HFFc6 (cell line): ENCODE measurements around the gene HCRTR2. TPM values are rescaled to one million over a fixed set of nuclear protein-coding genes. Genes with fewer than 3 reads are reported as not detected.

Experiments used
- DNase-seq: peaks from one replicate; pipeline ENCODE4 v3.0.0-alpha.2; 2018
- H3K27ac Mint-ChIP-seq: 2 replicates; pipeline ENCODE4 v1.8.0; 2020; ENCODE audit warnings: mild to moderate bottlenecking, mixed read lengths
- H3K27me3 Mint-ChIP-seq: 2 replicates; pipeline ENCODE4 v1.8.0; 2021; ENCODE audit warnings: mild to moderate bottlenecking, moderate library complexity, mixed read lengths; ENCODE audit not compliant: insufficient read depth
- H3K36me3 Mint-ChIP-seq: 2 replicates; pipeline ENCODE4 v1.8.0; 2021; ENCODE audit warnings: low read depth, mixed read lengths
- H3K4me1 Mint-ChIP-seq: 2 replicates; pipeline ENCODE4 v1.8.0; 2020; ENCODE audit warnings: low read depth, mixed read lengths
- H3K4me3 Mint-ChIP-seq: 2 replicates; pipeline ENCODE4 v1.8.0; 2020; ENCODE audit warnings: mild to moderate bottlenecking, moderate library complexity, mixed read lengths
- H3K9me3 Mint-ChIP-seq: 2 replicates; pipeline ENCODE4 v1.8.0; 2020; ENCODE audit warnings: mild to moderate bottlenecking, mixed read lengths
- total RNA-seq, 6 experiments: library from RNA; stranded (reverse); fragmentation: NEBNext Ultra II Directional; extraction: Animal tissue kit (Norgen Biotek cat#: 25700); gene quantifications; 2 replicates in 1 of 6; 3 replicates in 5 of 6; pipeline ENCODE4 v1.2.3, GENCODE V29; 2021
- TF ChIP-seq, protein P1 (sequence below): fragments of 200-600 bp; sonication (generic); IDR thresholded peaks from 2 replicates; pipeline ENCODE4 v1.5.0; 2021; ENCODE audit warnings: antibody characterized with exemption, mild to moderate bottlenecking

The HCRTR2 gene
- total RNA-seq, 6 experiments from 2014 or later: not detected

DNA sequence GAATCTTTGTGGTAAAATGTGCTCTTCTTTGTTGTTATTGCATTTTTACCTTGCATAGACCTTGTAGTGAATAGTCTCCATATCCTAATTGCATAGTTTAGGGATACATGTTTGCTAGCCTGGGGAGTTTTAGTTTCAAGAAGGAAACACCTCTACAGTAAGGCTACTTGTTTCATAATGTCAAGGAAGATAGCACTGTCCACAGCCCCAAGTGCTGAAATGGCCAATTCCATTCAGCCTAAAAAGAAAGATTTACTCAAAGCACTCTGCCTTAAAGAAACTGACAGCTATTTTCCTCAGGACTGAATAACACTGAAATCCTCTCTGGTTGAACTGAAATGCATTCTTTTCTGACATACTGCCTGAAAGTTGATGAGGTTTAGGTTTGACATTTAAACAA, 2.6 kb downstream of the HCRTR2 start:
- TF ChIP-seq, protein P1, sequence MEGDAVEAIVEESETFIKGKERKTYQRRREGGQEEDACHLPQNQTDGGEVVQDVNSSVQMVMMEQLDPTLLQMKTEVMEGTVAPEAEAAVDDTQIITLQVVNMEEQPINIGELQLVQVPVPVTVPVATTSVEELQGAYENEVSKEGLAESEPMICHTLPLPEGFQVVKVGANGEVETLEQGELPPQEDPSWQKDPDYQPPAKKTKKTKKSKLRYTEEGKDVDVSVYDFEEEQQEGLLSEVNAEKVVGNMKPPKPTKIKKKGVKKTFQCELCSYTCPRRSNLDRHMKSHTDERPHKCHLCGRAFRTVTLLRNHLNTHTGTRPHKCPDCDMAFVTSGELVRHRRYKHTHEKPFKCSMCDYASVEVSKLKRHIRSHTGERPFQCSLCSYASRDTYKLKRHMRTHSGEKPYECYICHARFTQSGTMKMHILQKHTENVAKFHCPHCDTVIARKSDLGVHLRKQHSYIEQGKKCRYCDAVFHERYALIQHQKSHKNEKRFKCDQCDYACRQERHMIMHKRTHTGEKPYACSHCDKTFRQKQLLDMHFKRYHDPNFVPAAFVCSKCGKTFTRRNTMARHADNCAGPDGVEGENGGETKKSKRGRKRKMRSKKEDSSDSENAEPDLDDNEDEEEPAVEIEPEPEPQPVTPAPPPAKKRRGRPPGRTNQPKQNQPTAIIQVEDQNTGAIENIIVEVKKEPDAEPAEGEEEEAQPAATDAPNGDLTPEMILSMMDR: no peak
- no peaks in the 10 kb centered on the region for H3K36me3 Mint-ChIP-seq
- H3K4me1 Mint-ChIP-seq: no peaks in the 10 kb centered on the region
- no peak overlapping the region for H3K27ac Mint-ChIP-seq
- no peak for DNase-seq
- peaks cover 4% of the 10 kb centered on the region; the same call in 1 of the 2 replicates for H3K9me3 Mint-ChIP-seq
- H3K27me3 Mint-ChIP-seq: no peaks in the 10 kb centered on the region; the same call in 1 of the 2 replicates
- no peak overlapping the region for H3K4me3 Mint-ChIP-seq

DNA sequence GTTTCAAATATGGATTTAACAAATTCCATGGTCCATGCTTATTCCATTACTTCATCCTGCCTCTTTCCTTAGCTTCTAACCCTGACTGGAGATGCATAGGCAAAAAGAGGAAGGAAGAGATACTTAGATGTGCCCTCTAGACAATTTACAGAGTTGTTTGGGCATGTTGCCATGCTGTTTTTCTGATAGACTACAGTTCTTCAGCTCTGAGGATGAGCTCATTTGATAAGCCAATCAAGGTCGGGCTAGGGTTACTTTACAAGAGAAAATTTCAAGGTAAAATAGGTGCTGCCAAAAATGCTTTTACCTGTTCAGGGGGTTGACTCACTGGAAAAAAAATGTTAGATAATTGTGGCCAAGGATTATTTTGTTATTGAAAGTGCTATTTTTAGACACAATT, 5.9 kb downstream of the HCRTR2 start:
- no peaks in the 10 kb centered on the region for H3K4me1 Mint-ChIP-seq
- peaks cover under 1% of the 10 kb centered on the region; the same call in 1 of the 2 replicates for H3K9me3 Mint-ChIP-seq
- no peak overlapping the region for H3K4me3 Mint-ChIP-seq
- no peaks in the 10 kb centered on the region for H3K36me3 Mint-ChIP-seq
- no peaks in the 10 kb centered on the region; the same call in 1 of the 2 replicates for H3K27me3 Mint-ChIP-seq
- no peak for DNase-seq
- H3K27ac Mint-ChIP-seq: no peak overlapping the region
- TF ChIP-seq, protein P1: no peak

DNA sequence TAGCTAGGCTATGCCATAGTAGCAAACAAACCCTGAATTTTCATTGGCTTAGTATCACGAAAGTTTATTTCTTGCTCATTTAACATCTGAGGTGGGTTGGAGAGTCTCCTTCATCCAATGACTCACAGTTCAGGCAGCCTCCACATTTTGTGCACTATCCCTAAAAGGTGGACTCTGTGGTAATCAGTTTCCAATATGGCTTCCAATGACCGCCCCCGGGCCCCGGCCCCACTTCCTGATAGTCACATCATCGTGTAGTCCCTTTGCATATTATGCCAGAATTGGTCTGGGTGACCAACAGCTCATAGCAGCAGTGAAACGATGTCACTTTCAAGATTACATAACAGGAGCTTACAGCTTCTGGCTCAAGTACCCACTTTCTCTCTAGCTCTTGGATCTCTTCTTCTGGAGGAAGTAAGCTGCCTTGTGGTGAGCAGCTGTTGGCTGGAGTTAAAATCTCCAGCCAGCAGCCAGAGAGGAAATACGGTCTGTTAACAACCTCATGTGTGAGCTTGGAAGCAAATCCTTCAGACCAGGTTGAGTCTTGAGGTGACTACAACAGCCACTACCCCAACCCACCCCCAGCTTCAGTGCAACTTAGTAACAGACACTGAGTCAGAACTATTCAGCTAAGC, 7.8 kb downstream of the HCRTR2 start:
- TF ChIP-seq, protein P1: no peak
- H3K9me3 Mint-ChIP-seq: no peaks in the 10 kb centered on the region
- H3K4me1 Mint-ChIP-seq: no peaks in the 10 kb centered on the region
- no peaks in the 10 kb centered on the region for H3K27me3 Mint-ChIP-seq
- no peaks in the 10 kb centered on the region for H3K36me3 Mint-ChIP-seq
- H3K4me3 Mint-ChIP-seq: no peak overlapping the region
- no peak overlapping the region for H3K27ac Mint-ChIP-seq
- no peak for DNase-seq

DNA sequence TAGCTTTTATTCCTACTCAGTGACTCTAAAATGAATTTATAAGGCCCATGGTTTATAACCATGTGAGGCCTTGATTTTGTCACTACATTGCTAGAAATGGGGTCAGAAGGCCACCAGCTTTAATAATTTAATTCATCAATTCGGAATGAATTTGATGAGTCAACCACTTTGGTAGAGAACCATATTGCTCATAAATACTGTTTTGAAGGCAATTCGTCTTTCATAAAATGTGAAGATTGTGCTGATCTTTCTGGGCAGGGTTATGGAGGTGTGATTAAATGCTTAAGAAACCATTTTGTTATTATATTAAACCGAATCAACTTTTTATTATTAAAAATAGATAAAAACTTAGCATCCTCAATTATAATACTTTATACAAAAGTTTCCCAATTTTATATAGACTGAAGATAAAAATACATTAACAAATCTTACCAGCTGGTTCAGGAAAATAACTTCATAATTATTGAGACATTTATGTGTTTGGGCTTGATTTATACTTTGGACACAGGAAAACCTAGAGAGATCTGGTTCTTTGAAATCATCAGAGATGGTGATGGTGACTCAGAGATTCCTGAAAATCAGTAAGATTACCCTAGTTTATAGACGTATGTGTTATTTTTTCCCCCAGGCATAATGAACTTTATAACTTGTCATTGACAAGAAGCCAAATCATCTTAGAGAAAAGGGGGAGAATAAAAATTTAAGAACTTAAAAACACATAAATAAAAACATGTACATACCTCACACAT, 10.6 kb downstream of the HCRTR2 start:
- no peak overlapping the region for H3K27ac Mint-ChIP-seq
- no peaks in the 10 kb centered on the region for H3K36me3 Mint-ChIP-seq
- H3K4me1 Mint-ChIP-seq: no peaks in the 10 kb centered on the region
- no peak overlapping the region for H3K4me3 Mint-ChIP-seq
- TF ChIP-seq, protein P1: no peak
- DNase-seq: no peak
- H3K9me3 Mint-ChIP-seq: peaks cover 5% of the 10 kb centered on the region
- H3K27me3 Mint-ChIP-seq: no peaks in the 10 kb centered on the region

DNA sequence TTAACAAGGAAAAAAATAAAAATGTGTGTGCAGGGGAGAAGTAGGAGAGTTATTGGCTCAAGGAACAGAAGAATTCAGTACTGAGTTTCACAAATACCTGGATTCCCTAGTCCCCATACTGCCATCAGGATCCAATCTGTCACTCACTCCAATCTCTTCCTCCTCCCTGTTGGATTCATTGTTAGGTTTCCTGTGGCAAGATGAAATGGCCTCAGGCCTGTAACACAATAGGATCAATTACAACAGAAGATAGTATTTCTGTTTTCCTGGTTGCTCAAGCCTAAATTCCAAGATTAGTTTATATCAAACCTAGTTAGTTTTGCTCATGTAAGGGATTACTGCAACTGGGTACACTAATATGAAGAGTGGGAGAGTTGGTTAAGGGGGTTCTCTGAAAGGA, 24.4 kb downstream of the HCRTR2 start:
- TF ChIP-seq, protein P1: no peak
- H3K27ac Mint-ChIP-seq: no peak overlapping the region
- no peak overlapping the region for H3K4me3 Mint-ChIP-seq
- H3K36me3 Mint-ChIP-seq: no peaks in the 10 kb centered on the region
- no peaks in the 10 kb centered on the region for H3K4me1 Mint-ChIP-seq
- H3K27me3 Mint-ChIP-seq: no peaks in the 10 kb centered on the region; the same call in 1 of the 2 replicates
- no peak for DNase-seq
- no peaks in the 10 kb centered on the region for H3K9me3 Mint-ChIP-seq
